ENCODE results near the gene CDH4. TPM values are rescaled to one million over a fixed set of nuclear protein-coding genes. Genes with fewer than 3 reads are reported as not detected.

The CDH4 gene
- total RNA-seq = 9.2 and 11.9 TPM in 2 replicates

- DNase-seq (ENCODE audit: extremely low read depth, low read depth, low spot score) = no peak
These were observed at the start of gene CDH4 for GRCh38 chr20:61251529-61252393. CDH4 (plus strand) TSS chr20:61252261.

- DNase-seq (ENCODE audit: extremely low read depth, low read depth, low spot score) = no peak
These were observed 48.7 kb upstream of the CDH4 start for GRCh38 chr20:61203320-61203719.

GRCh38 chr20:61204206-61204605 is 47.9 kb upstream of the CDH4 start:
- no peak for DNase-seq (ENCODE audit: extremely low read depth, low read depth, low spot score)

- no peak for DNase-seq (ENCODE audit: extremely low read depth, low read depth, low spot score)
These were observed 46.3 kb upstream of the CDH4 start for GRCh38 chr20:61205769-61206168.

GRCh38 chr20:61210862-61211261 is 41.2 kb upstream of the CDH4 start:
- no peak for DNase-seq (ENCODE audit: extremely low read depth, low read depth, low spot score)

- no peak for DNase-seq (ENCODE audit: extremely low read depth, low read depth, low spot score)
These were observed 34.2 kb upstream of the CDH4 start for GRCh38 chr20:61217848-61218247.

GRCh38 chr20:61219021-61219431 is 33.0 kb upstream of the CDH4 start:
- no peak for DNase-seq (ENCODE audit: extremely low read depth, low read depth, low spot score)

- DNase-seq (ENCODE audit: extremely low read depth, low read depth, low spot score) = no peak
These were observed 31.9 kb upstream of the CDH4 start for GRCh38 chr20:61220131-61220530.

GRCh38 chr20:61220626-61221325 is 31.3 kb upstream of the CDH4 start:
- no peak for DNase-seq (ENCODE audit: extremely low read depth, low read depth, low spot score)

GRCh38 chr20:61222699-61223098 is 29.4 kb upstream of the CDH4 start:
- no peak for DNase-seq (ENCODE audit: extremely low read depth, low read depth, low spot score)

- DNase-seq (ENCODE audit: extremely low read depth, low read depth, low spot score) = no peak
These were observed 28.9 kb upstream of the CDH4 start for GRCh38 chr20:61223121-61223520.

- no peak for DNase-seq (ENCODE audit: extremely low read depth, low read depth, low spot score)
These were observed 21.9 kb upstream of the CDH4 start for GRCh38 chr20:61230166-61230565.

- DNase-seq (ENCODE audit: extremely low read depth, low read depth, low spot score) = no peak
These were observed 18.5 kb upstream of the CDH4 start for GRCh38 chr20:61233590-61233989.

GRCh38 chr20:61234224-61234890 is 17.7 kb upstream of the CDH4 start:
- no peak for DNase-seq (ENCODE audit: extremely low read depth, low read depth, low spot score)

GRCh38 chr20:61236713-61237112 is 15.3 kb upstream of the CDH4 start:
- no peak for DNase-seq (ENCODE audit: extremely low read depth, low read depth, low spot score)

GRCh38 chr20:61238813-61239212 is 13.2 kb upstream of the CDH4 start:
- no peak for DNase-seq (ENCODE audit: extremely low read depth, low read depth, low spot score)

GRCh38 chr20:61240814-61241213 is 11.2 kb upstream of the CDH4 start:
- no peak for DNase-seq (ENCODE audit: extremely low read depth, low read depth, low spot score)

- no peak for DNase-seq (ENCODE audit: extremely low read depth, low read depth, low spot score)
These were observed 7.8 kb upstream of the CDH4 start for GRCh38 chr20:61244213-61244612.

- DNase-seq (ENCODE audit: extremely low read depth, low read depth, low spot score) = no peak
These were observed 5.8 kb upstream of the CDH4 start for GRCh38 chr20:61246269-61246668.

GRCh38 chr20:61249626-61250025 is 2.4 kb upstream of the CDH4 start:
- DNase-seq (ENCODE audit: extremely low read depth, low read depth, low spot score) = no peak

- DNase-seq (ENCODE audit: extremely low read depth, low read depth, low spot score) = no peak
These were observed 671 bp downstream of the CDH4 start for GRCh38 chr20:61252601-61253263.

All from glomerular endothelial cell (primary cell).